ENCODE data around the gene ERICH6B. TPM values are rescaled to one million over a fixed set of nuclear protein-coding genes. Genes with fewer than 3 reads are reported as not detected.

Gene ERICH6B
- total and polyA plus RNA-seq, 7 experiments from 2014 or later, result not detected

- H3K36me3 ChIP-seq (ENCODE audit: control insufficient read depth in 2 of 3, insufficient read depth in 3 of 3, low read length in 3 of 3), result no peaks in the 10 kb centered on the region
Measured at GRCh38 chr13:45594764-45595163, 20.8 kb downstream of the ERICH6B start.

GRCh38 chr13:45594227-45594626 is 21.3 kb downstream of the ERICH6B start:
- peaks cover 0 to 4% (median 0%) of the 10 kb centered on the region in 11 donors for H3K9me3 Mint-ChIP-seq
- no peak overlapping the region for H3K27ac Mint-ChIP-seq
- Histone ChIP-seq H3K27me3 (ENCODE audit: control insufficient read depth in 2 of 2, insufficient read depth in 2 of 2, low read length in 2 of 2) (no peaks in the 10 kb centered on the region), H3K4me3 (ENCODE audit: low read length) (no peak overlapping the region), H3K27ac (ENCODE audit: low read depth, low read length) (no peak overlapping the region), H3K9me3 (ENCODE audit: control insufficient read depth in 2 of 3, low read length in 3 of 3) (no peaks in the 10 kb centered on the region), H3K4me1 (ENCODE audit: control insufficient read depth in 2 of 2, insufficient read depth in 2 of 2, low read length in 2 of 2) (no peaks in the 10 kb centered on the region), H3K36me3 (ENCODE audit: control insufficient read depth in 2 of 3, insufficient read depth in 3 of 3, low read length in 3 of 3) (no peaks in the 10 kb centered on the region)
- no peak overlapping the region for H3K4me3 Mint-ChIP-seq
- ChIA-PET POLR2A (no interaction called here), CTCF (no interaction called here)
- DNase-seq (no peak), ATAC-seq (no peak)
- no peaks in the 10 kb centered on the region for H3K36me3 Mint-ChIP-seq
- peaks cover 19 to 26% (median 23%) of the 10 kb centered on the region in 5 donors for H3K27me3 Mint-ChIP-seq
- intact Hi-C loops (cut with micrococcal nuclease), result no loop called here
- peaks cover 0 to 2% (median 0%) of the 10 kb centered on the region in 7 donors for H3K4me1 Mint-ChIP-seq

More at GRCh38 chr13:45594764-45595163, 20.8 kb downstream of the ERICH6B start:
- DNase-seq (no peak), ATAC-seq (no peak)
- ChIA-PET CTCF (no interaction called here), POLR2A (no interaction called here)
- Mint-ChIP-seq H3K4me1 (peaks cover 0 to 2% (median 0%) of the 10 kb centered on the region in 7 donors), H3K36me3 (no peaks in the 10 kb centered on the region), H3K27ac (no peak overlapping the region), H3K4me3 (no peak overlapping the region), H3K9me3 (peaks cover 0 to 4% (median 0%) of the 10 kb centered on the region in 11 donors), H3K27me3 (peaks cover 19 to 28% (median 24%) of the 10 kb centered on the region in 5 donors)
- intact Hi-C loops (cut with micrococcal nuclease), result no loop called here
- Histone ChIP-seq H3K9me3 (ENCODE audit: control insufficient read depth in 2 of 3, low read length in 3 of 3) (no peaks in the 10 kb centered on the region), H3K4me1 (ENCODE audit: control insufficient read depth in 2 of 2, insufficient read depth in 2 of 2, low read length in 2 of 2) (no peaks in the 10 kb centered on the region), H3K4me3 (ENCODE audit: low read length) (no peak overlapping the region), H3K27me3 (ENCODE audit: control insufficient read depth in 2 of 2, insufficient read depth in 2 of 2, low read length in 2 of 2) (no peaks in the 10 kb centered on the region), H3K27ac (ENCODE audit: low read depth, low read length) (no peak overlapping the region)

- Histone ChIP-seq H3K27me3 (ENCODE audit: control insufficient read depth in 2 of 2, insufficient read depth in 2 of 2, low read length in 2 of 2) (no peaks in the 10 kb centered on the region), H3K9me3 (ENCODE audit: control insufficient read depth in 2 of 3, low read length in 3 of 3) (no peaks in the 10 kb centered on the region), H3K4me3 (ENCODE audit: low read length) (no peak overlapping the region), H3K27ac (ENCODE audit: low read depth, low read length) (no peak overlapping the region), H3K4me1 (ENCODE audit: control insufficient read depth in 2 of 2, insufficient read depth in 2 of 2, low read length in 2 of 2) (no peaks in the 10 kb centered on the region), H3K36me3 (ENCODE audit: control insufficient read depth in 2 of 3, insufficient read depth in 3 of 3, low read length in 3 of 3) (no peaks in the 10 kb centered on the region)
- intact Hi-C loops (cut with micrococcal nuclease), result no loop called here
- H3K4me3 Mint-ChIP-seq, result no peak overlapping the region
- DNase-seq, result no peak
- peaks cover 14 to 16% (median 16%) of the 10 kb centered on the region in 5 donors for H3K27me3 Mint-ChIP-seq
- no peak overlapping the region for H3K27ac Mint-ChIP-seq
- ATAC-seq, result no peak
- H3K4me1 Mint-ChIP-seq, result peaks cover 0 to 2% (median 0%) of the 10 kb centered on the region in 7 donors
- ChIA-PET CTCF (no interaction called here), POLR2A (no interaction called here)
- H3K9me3 Mint-ChIP-seq, result peaks cover 0 to 4% (median 0%) of the 10 kb centered on the region in 11 donors
- no peaks in the 10 kb centered on the region for H3K36me3 Mint-ChIP-seq
Measured at GRCh38 chr13:45592758-45593157, 22.8 kb downstream of the ERICH6B start.

GRCh38 chr13:45590066-45590465 is 25.5 kb downstream of the ERICH6B start:
- CTCF ChIA-PET, result no interaction called here
- POLR2A ChIA-PET, result no interaction called here
- no peaks in the 10 kb centered on the region for H3K9me3 Mint-ChIP-seq
- no peak overlapping the region for H3K4me3 Mint-ChIP-seq
- no peak overlapping the region for H3K27ac Mint-ChIP-seq
- peaks cover 0 to 11% (median 8%) of the 10 kb centered on the region in 5 donors for H3K27me3 Mint-ChIP-seq
- H3K36me3 ChIP-seq (ENCODE audit: control insufficient read depth in 2 of 3, insufficient read depth in 3 of 3, low read length in 3 of 3), result no peaks in the 10 kb centered on the region
- no peak overlapping the region for H3K4me3 ChIP-seq (ENCODE audit: low read length)
- H3K27me3 ChIP-seq (ENCODE audit: control insufficient read depth in 2 of 2, insufficient read depth in 2 of 2, low read length in 2 of 2), result no peaks in the 10 kb centered on the region
- H3K9me3 ChIP-seq (ENCODE audit: control insufficient read depth in 2 of 3, low read length in 3 of 3), result no peaks in the 10 kb centered on the region
- H3K27ac ChIP-seq (ENCODE audit: low read depth, low read length), result no peak overlapping the region
- intact Hi-C loops (cut with micrococcal nuclease), result no loop called here
- no peaks in the 10 kb centered on the region for H3K4me1 ChIP-seq (ENCODE audit: control insufficient read depth in 2 of 2, insufficient read depth in 2 of 2, low read length in 2 of 2)
- peaks cover 0 to 2% (median 0%) of the 10 kb centered on the region in 7 donors for H3K4me1 Mint-ChIP-seq
- no peaks in the 10 kb centered on the region for H3K36me3 Mint-ChIP-seq
- ATAC-seq (no peak), DNase-seq (no peak)

- H3K27ac ChIP-seq (ENCODE audit: low read depth, low read length), result no peak overlapping the region
- H3K36me3 Mint-ChIP-seq, result no peaks in the 10 kb centered on the region
- H3K27me3 ChIP-seq (ENCODE audit: control insufficient read depth in 2 of 2, insufficient read depth in 2 of 2, low read length in 2 of 2), result no peaks in the 10 kb centered on the region
- intact Hi-C loops (cut with micrococcal nuclease), result no loop called here
- peaks cover 0 to 2% (median 0%) of the 10 kb centered on the region in 7 donors for H3K4me1 Mint-ChIP-seq
- no peaks in the 10 kb centered on the region for H3K36me3 ChIP-seq (ENCODE audit: control insufficient read depth in 2 of 3, insufficient read depth in 3 of 3, low read length in 3 of 3)
- DNase-seq, result no peak
- H3K9me3 ChIP-seq (ENCODE audit: control insufficient read depth in 2 of 3, low read length in 3 of 3), result no peaks in the 10 kb centered on the region
- no peaks in the 10 kb centered on the region for H3K4me1 ChIP-seq (ENCODE audit: control insufficient read depth in 2 of 2, insufficient read depth in 2 of 2, low read length in 2 of 2)
- H3K4me3 Mint-ChIP-seq, result no peak overlapping the region
- H3K27ac Mint-ChIP-seq, result no peak overlapping the region
- no peaks in the 10 kb centered on the region for H3K9me3 Mint-ChIP-seq
- H3K27me3 Mint-ChIP-seq, result peaks cover 0 to 15% (median 3%) of the 10 kb centered on the region in 5 donors
- ATAC-seq, result no peak
- ChIA-PET CTCF (no interaction called here), POLR2A (no interaction called here)
- H3K4me3 ChIP-seq (ENCODE audit: low read length), result no peak overlapping the region
Measured at GRCh38 chr13:45587897-45588296, 27.6 kb downstream of the ERICH6B start.

- intact Hi-C loops (cut with micrococcal nuclease), result no loop called here
- H3K4me1 ChIP-seq (ENCODE audit: control insufficient read depth in 2 of 2, insufficient read depth in 2 of 2, low read length in 2 of 2), result no peaks in the 10 kb centered on the region
- Mint-ChIP-seq H3K9me3 (no peaks in the 10 kb centered on the region), H3K27ac (no peak overlapping the region), H3K27me3 (peaks cover 2 to 15% (median 7%) of the 10 kb centered on the region in 5 donors), H3K36me3 (no peaks in the 10 kb centered on the region), H3K4me1 (peaks cover 0 to 2% (median 0%) of the 10 kb centered on the region in 7 donors), H3K4me3 (no peak overlapping the region)
- H3K9me3 ChIP-seq (ENCODE audit: control insufficient read depth in 2 of 3, low read length in 3 of 3), result no peaks in the 10 kb centered on the region
- H3K27ac ChIP-seq (ENCODE audit: low read depth, low read length), result no peak overlapping the region
- POLR2A ChIA-PET, result no interaction called here
- no peak overlapping the region for H3K4me3 ChIP-seq (ENCODE audit: low read length)
- ATAC-seq, result no peak
- no peak for DNase-seq
- peaks cover 0 to under 1% of the 10 kb centered on the region in 2 donors for H3K27me3 ChIP-seq (ENCODE audit: control insufficient read depth in 2 of 2, insufficient read depth in 2 of 2, low read length in 2 of 2)
- no peaks in the 10 kb centered on the region for H3K36me3 ChIP-seq (ENCODE audit: control insufficient read depth in 2 of 3, insufficient read depth in 3 of 3, low read length in 3 of 3)
- CTCF ChIA-PET, result no interaction called here
Measured at GRCh38 chr13:45584816-45585215, 30.7 kb downstream of the ERICH6B start.

GRCh38 chr13:45582408-45583076 is 33.0 kb downstream of the ERICH6B start:
- no peak overlapping the region for H3K4me3 Mint-ChIP-seq

More at GRCh38 chr13:45582408-45583076, 33.0 kb downstream of the ERICH6B start:
- intact Hi-C loops (cut with micrococcal nuclease), result no loop called here
- DNase-seq (no peak), ATAC-seq (no peak)
- no peaks in the 10 kb centered on the region for H3K36me3 Mint-ChIP-seq
- peaks cover 0 to 5% of the 10 kb centered on the region in 2 donors for H3K27me3 ChIP-seq (ENCODE audit: control insufficient read depth in 2 of 2, insufficient read depth in 2 of 2, low read length in 2 of 2)
- no peak overlapping the region for H3K27ac Mint-ChIP-seq
- ChIA-PET POLR2A (no interaction called here), CTCF (no interaction called here)
- no peak overlapping the region for H3K27ac ChIP-seq (ENCODE audit: low read depth, low read length)
- no peak overlapping the region for H3K4me3 ChIP-seq (ENCODE audit: low read length)
- H3K9me3 ChIP-seq (ENCODE audit: control insufficient read depth in 2 of 3, low read length in 3 of 3), result no peaks in the 10 kb centered on the region
- no peaks in the 10 kb centered on the region for H3K4me1 ChIP-seq (ENCODE audit: control insufficient read depth in 2 of 2, insufficient read depth in 2 of 2, low read length in 2 of 2)
- peaks cover 0 to 2% (median 0%) of the 10 kb centered on the region in 7 donors for H3K4me1 Mint-ChIP-seq
- H3K9me3 Mint-ChIP-seq, result no peaks in the 10 kb centered on the region
- H3K36me3 ChIP-seq (ENCODE audit: control insufficient read depth in 2 of 3, insufficient read depth in 3 of 3, low read length in 3 of 3), result no peaks in the 10 kb centered on the region
- H3K27me3 Mint-ChIP-seq, result peaks cover 2 to 15% (median 7%) of the 10 kb centered on the region in 5 donors
